Adrenal gland (tissue), 5 donors: Measurements from ENCODE around the gene NR6A1.

Source experiments
- CTCF ChIP-seq, 6 experiments: fragments of 450-650 bp in 4 of 6; fragments of 200-600 bp in 2 of 6; sonication (generic) in 1 of 6; IDR thresholded peaks; 1 replicate in 5 of 6; 2 replicates in 1 of 6; pipeline versions ENCODE4 v1.5.1 to v1.8.0; 2016 to 2021; ENCODE audit warnings: antibody characterized with exemption in 6 of 6, mild to moderate bottlenecking in 2 of 6, moderate library complexity in 1 of 6
- POLR2A ChIP-seq, 2 donors: fragments of 450-650 bp; IDR thresholded peaks; one replicate each; pipeline ENCODE4 v1.6.1; 2017; ENCODE audit warnings: antibody characterized with exemption in 2 of 2, mild to moderate bottlenecking in 2 of 2, moderate library complexity in 1 of 2
- donor health status: DM: no; HTN: no; CAD: no.

GRCh38 chr9:124557895-124558294 is 213.2 kb downstream of the NR6A1 start:
- TF ChIP-seq CTCF (IDR thresholded peaks at IDR 0.05) (no peak), POLR2A (IDR thresholded peaks at IDR 0.05) (no peak)
